Left ventricle myocardium inferior (tissue), 1 donor: ENCODE measurements around the gene STRA6. TPM values are rescaled to one million over a fixed set of nuclear protein-coding genes. Genes with fewer than 3 reads are reported as not detected.
A peak's percentile ranks its signal among the peaks of the same experiment; 100 is the strongest.

Experiments
- DNase-seq: peaks from one replicate; pipeline ENCODE4 v3.0.0-alpha.2; 2020
- H3K27ac ChIP-seq: fragments of 200-600 bp; replicated peaks from 2 replicates; pipeline ENCODE4 v1.8.0; 2021
- H3K27me3 ChIP-seq: fragments of 200-600 bp; 2 replicates; pipeline ENCODE4 v1.8.0; 2021; ENCODE audit warnings: low read depth
- H3K36me3 ChIP-seq: fragments of 200-600 bp; 2 replicates; pipeline ENCODE4 v1.8.0; 2021
- H3K4me1 ChIP-seq: fragments of 200-600 bp; 2 replicates; pipeline ENCODE4 v1.8.0; 2021
- H3K4me3 ChIP-seq: fragments of 200-600 bp; 2 replicates; pipeline ENCODE4 v1.8.0; 2021; ENCODE audit warnings: mild to moderate bottlenecking, moderate library complexity
- H3K9me3 ChIP-seq: fragments of 200-600 bp; replicated peaks from 2 replicates; pipeline ENCODE4 v1.8.0; 2021
- CTCF ChIP-seq: fragments of 200-600 bp; IDR thresholded peaks from 2 replicates; pipeline ENCODE4 v1.8.0; 2021; ENCODE audit warnings: antibody characterized with exemption, mild to moderate bottlenecking, borderline replicate concordance
- intact Hi-C: fragments of 100-400 bp; cut with micrococcal nuclease; formaldehyde crosslinking; loops from one replicate; pipeline ENCODE4 v1.11.0; 2022
- total RNA-seq: library from RNA; stranded (reverse); fragmentation: NEBNext Ultra II Directional; extraction: Animal tissue kit (Norgen Biotek cat#: 25700); gene quantifications from one replicate; pipeline ENCODE4 v1.2.1, GENCODE V29; 2021
- donor health status: DM: no; HTN: yes; CAD: no; lungs with severe emphysema.

STRA6 gene
- total RNA-seq, 1 donor from 2014 or later, result not detected

- DNase-seq, result no peak
Measured at GRCh38 chr15:74182131-74182530, 20.5 kb downstream of the STRA6 start.

GRCh38 chr15:74180881-74181602, 21.5 kb downstream of the STRA6 start:
- no peaks in the 10 kb centered on the region for H3K27me3 ChIP-seq
- no peak for DNase-seq
- H3K27ac ChIP-seq, result peak overlapping the region; percentile 83
- no peaks in the 10 kb centered on the region for H3K36me3 ChIP-seq
- no peak for TF ChIP-seq CTCF
- H3K9me3 ChIP-seq, result no peaks in the 10 kb centered on the region
- H3K4me3 ChIP-seq, result no peak overlapping the region
- intact Hi-C loops, result no loop called here
- peaks cover 43% of the 10 kb centered on the region for H3K4me1 ChIP-seq

More at GRCh38 chr15:74182131-74182530, 20.5 kb downstream of the STRA6 start:
- H3K4me3 ChIP-seq, result no peak overlapping the region
- peaks cover 36% of the 10 kb centered on the region for H3K4me1 ChIP-seq
- no peak for TF ChIP-seq CTCF
- intact Hi-C loops, result no loop called here
- H3K27me3 ChIP-seq, result no peaks in the 10 kb centered on the region
- no peak overlapping the region for H3K27ac ChIP-seq
- H3K36me3 ChIP-seq, result no peaks in the 10 kb centered on the region
- H3K9me3 ChIP-seq, result no peaks in the 10 kb centered on the region

- Histone ChIP-seq H3K9me3 (no peaks in the 10 kb centered on the region), H3K36me3 (no peaks in the 10 kb centered on the region), H3K4me3 (peak overlapping the region; percentile 11), H3K4me1 (peaks cover 50% of the 10 kb centered on the region), H3K27me3 (no peaks in the 10 kb centered on the region), H3K27ac (peak overlapping the region; percentile 83)
- peak; percentile 44 for DNase-seq
- TF ChIP-seq CTCF, result no peak
- intact Hi-C loops, result no loop called here
Measured at GRCh38 chr15:74179983-74180880, 22.4 kb downstream of the STRA6 start.

GRCh38 chr15:74179101-74179841, 23.3 kb downstream of the STRA6 start:
- TF ChIP-seq CTCF, result no peak
- DNase-seq, result peak; percentile 78
- Histone ChIP-seq H3K27ac (peak overlapping the region; percentile 83), H3K36me3 (no peaks in the 10 kb centered on the region), H3K4me1 (peaks cover 59% of the 10 kb centered on the region), H3K9me3 (no peaks in the 10 kb centered on the region), H3K27me3 (no peaks in the 10 kb centered on the region), H3K4me3 (peak overlapping the region; percentile 11)
- intact Hi-C loops, result no loop called here
